ENCODE data around the gene PCDH17. TPM values are rescaled to one million over a fixed set of nuclear protein-coding genes. Genes with fewer than 3 reads are reported as not detected.

The PCDH17 gene
- total and polyA plus RNA-seq, 9 of the 15 experiments (the other 6 are each of a cell fraction or from before 2014, with no cell fraction given): not detected

GRCh38 chr13:57665481-57665880 is 33.9 kb downstream of the PCDH17 start:
- no peaks in the 10 kb centered on the region for H3K9me1 ChIP-seq (ENCODE audit: control insufficient read depth, insufficient read depth, low read length)
- DNase-seq (ENCODE audit: extremely low read depth in 1 of 4, low spot score in 3 of 4): no peak
- no peak for ATAC-seq
- H3K4me1 ChIP-seq (replicated peaks in 1 of 2; ENCODE audit: control insufficient read depth in 2 of 2, insufficient read depth in 2 of 2, low read length in 2 of 2): no peaks in the 10 kb centered on the region
- H3K27me3 ChIP-seq (ENCODE audit: control insufficient read depth in 2 of 2, insufficient read depth in 2 of 2, low read length in 2 of 2): no peaks in the 10 kb centered on the region
- TF ChIP-seq MCM3 (IDR thresholded peaks at IDR 0.05): no peak
- no peak for TF ChIP-seq AFF1 (IDR thresholded peaks at IDR 0.05; ENCODE audit: low read depth in 1 of 2, partially characterized antibody in 2 of 2)
- no peak for TF ChIP-seq PRPF4 (IDR thresholded peaks at IDR 0.05; ENCODE audit: insufficient read depth, low read depth, low read length, poor library complexity, severe bottlenecking)
- no peak for TF ChIP-seq CEBPG (CRISPR knock-in tag; IDR thresholded peaks at IDR 0.05)
- no peak for TF ChIP-seq CEBPG (tag; conservative IDR thresholded peaks at IDR 0.05 in 1 of 2, IDR thresholded peaks at IDR 0.05 in 1 of 2)
- TF ChIP-seq SMARCE1 (IDR thresholded peaks at IDR 0.05): no peak
- no peak for TF ChIP-seq ZNF253 (CRISPR knock-in tag; conservative IDR thresholded peaks at IDR 0.05)
- no peak for TF ChIP-seq TAF7 (tag; IDR thresholded peaks at IDR 0.05)
- TF ChIP-seq ZNF589 (CRISPR knock-in tag; IDR thresholded peaks at IDR 0.05; ENCODE audit: low read depth): no peak
- TF ChIP-seq DNMT1 (IDR thresholded peaks at IDR 0.05): no peak
- TF ChIP-seq CREB3 (tag; conservative IDR thresholded peaks at IDR 0.05; ENCODE audit: low read depth): no peak
- H3K9ac ChIP-seq (ENCODE audit: insufficient read depth in 1 of 2, low read depth in 2 of 2, low read length in 2 of 2): no peak overlapping the region
- no peak overlapping the region for H3K4me3 ChIP-seq
- no peak overlapping the region for H3K27ac ChIP-seq (ENCODE audit: extremely low read depth, low read depth, low read length)
- no peaks in the 10 kb centered on the region for H3K79me2 ChIP-seq (ENCODE audit: control insufficient read depth, insufficient read depth, low read length)
- no peak for FAIRE-seq
- in situ Hi-C loops (cut with MboI) (no loop called here), intact Hi-C loops (cut with micrococcal nuclease) (no loop called here)
- no TSS peak for BruUV-seq (replicated peaks)
- WGBS (ENCODE audit: insufficient coverage, low coverage, missing lambda C conversion rate): 0% methylated on average over 4 of the region's 4 CpGs
- no peak overlapping the region for H2AFZ ChIP-seq (ENCODE audit: low read depth, low read length)
- POLR2A ChIA-PET: no interaction called here
- H4K20me1 ChIP-seq (replicated peaks; ENCODE audit: control insufficient read depth, insufficient read depth, low read length): no peaks in the 10 kb centered on the region
- no peaks in the 10 kb centered on the region for H3K36me3 ChIP-seq (ENCODE audit: control insufficient read depth, insufficient read depth, low read length)
- H3K4me2 ChIP-seq (ENCODE audit: insufficient read depth, low read length): no peak overlapping the region
- no peaks in the 10 kb centered on the region for H3K9me3 ChIP-seq (replicated peaks; ENCODE audit: control insufficient read depth, insufficient read depth, low read depth, low read length)
- CTCF ChIA-PET (ENCODE audit: low intra/inter-chr PET ratio): no interaction called here
